Panc1 (cell line): Measurements from ENCODE around the gene CLIC1. TPM values are rescaled to one million over a fixed set of nuclear protein-coding genes. Genes with fewer than 3 reads are reported as not detected.

Experiments used
- ATAC-seq: fragments of 200-7000 bp; cut with Tn5 transposase; 2 replicates; pipeline ENCODE4 v1.9.1; 2020; ENCODE audit warnings: mild to moderate bottlenecking, moderate library complexity
- BruUV-seq: library from RNA; stranded (reverse); fragments of 400-500 nt; replicated peaks from 2 replicates; lab custom pipeline; 2021; lab: Mats Ljungman, UMichigan
- CTCF ChIA-PET: fragments of 300-600 bp; sonication (Branson Sonifier 250); formaldehyde crosslinking; loops from one replicate; lab custom pipeline; 2022; ENCODE audit warnings: antibody characterized with exemption; lab: Charles Lee
- POLR2A ChIA-PET: fragments of 300-600 bp; sonication (Branson Sonifier 250); formaldehyde crosslinking; loops from one replicate; lab custom pipeline; 2022; ENCODE audit warnings: antibody characterized with exemption; lab: Charles Lee
- DNase-seq: peaks from one replicate; pipeline ENCODE4 v3.0.0-alpha.2; 2010; ENCODE audit warnings: low read depth, low spot score
- H3K27ac ChIP-seq: 2 replicates; pipeline ENCODE4 v1.5.1; 2011; ENCODE audit warnings: mild to moderate bottlenecking, low read length, inconsistent platforms
- H3K27me3 ChIP-seq: fragments of 200-500 bp; sonication (Bioruptor generic); 2 replicates; pipeline ENCODE4 v1.6.0; 2014; ENCODE audit warnings: low read length, inconsistent platforms; ENCODE audit not compliant: control insufficient read depth, insufficient read depth
- H3K36me3 ChIP-seq: fragments of 200-500 bp; sonication (Bioruptor generic); 2 replicates; pipeline ENCODE4 v1.5.1; 2014; ENCODE audit warnings: inconsistent platforms, mild to moderate bottlenecking, low read length, moderate library complexity; ENCODE audit not compliant: control insufficient read depth, insufficient read depth
- H3K4me1 ChIP-seq: 2 replicates; pipeline ENCODE4 v1.5.1; 2011; ENCODE audit warnings: inconsistent platforms, mild to moderate bottlenecking, low read length, moderate library complexity; ENCODE audit not compliant: control insufficient read depth, insufficient read depth
- H3K4me3 ChIP-seq, 2 experiments: 2 replicates each; pipeline ENCODE4 v1.5.1; 2011 to 2012; ENCODE audit warnings: low read depth in 2 of 2, low read length in 2 of 2, mild to moderate bottlenecking in 2 of 2, inconsistent platforms in 1 of 2, moderate library complexity in 1 of 2
- H3K9me3 ChIP-seq: fragments of 200-500 bp; sonication (Bioruptor generic); 2 replicates; pipeline ENCODE4 v1.5.1; 2014; ENCODE audit warnings: low read depth, mild to moderate bottlenecking, inconsistent platforms, low read length, moderate library complexity; ENCODE audit not compliant: control insufficient read depth, insufficient read depth
- POLR2AphosphoS5 ChIP-seq: IDR thresholded peaks from 2 replicates; pipeline ENCODE4 v1.6.1; 2012; ENCODE audit warnings: mild to moderate bottlenecking, low read depth, low read length, moderate library complexity
- REST ChIP-seq, 2 experiments: IDR thresholded peaks; 2 replicates each; pipeline ENCODE4 v1.6.1; 2011 to 2012; ENCODE audit warnings: low read depth in 2 of 2, control low read depth in 1 of 2, low read length in 1 of 2, mild to moderate bottlenecking in 1 of 2, moderate library complexity in 1 of 2; ENCODE audit not compliant: insufficient read depth in 1 of 2
- SIN3A ChIP-seq: IDR thresholded peaks from 2 replicates; pipeline ENCODE4 v1.6.1; 2012; ENCODE audit warnings: low read depth, mild to moderate bottlenecking, low read length, moderate library complexity, borderline replicate concordance; ENCODE audit not compliant: insufficient read depth
- TCF7L2 ChIP-seq: IDR thresholded peaks from 2 replicates; pipeline ENCODE4 v1.6.1; 2011; ENCODE audit warnings: mild to moderate bottlenecking, low read depth, low read length, inconsistent platforms
- in situ Hi-C: cut with HindIII; loops from 2 replicates; pipeline ENCODE4 v1.10.0; 2016; ENCODE audit warnings: low sequenced_read_pairs, low pct_unique_long_range_greater_than_20kb
- intact Hi-C: fragments of 100-400 bp; cut with micrococcal nuclease; formaldehyde crosslinking; loops from one replicate; pipeline ENCODE4 v1.10.0; 2022; ENCODE audit not compliant: unreplicated experiment
- total RNA-seq: library from RNA; stranded (reverse); gene quantifications from one replicate; pipeline ENCODE4 v1.2.1, GENCODE V29; 2021; ENCODE audit not compliant: unreplicated experiment
- TF ChIP-seq, protein P1 (sequence below): fragments of 450-650 bp; IDR thresholded peaks from 2 replicates; pipeline ENCODE4 v1.5.1; 2017; ENCODE audit warnings: mild to moderate bottlenecking

The CLIC1 gene
- total RNA-seq, 1 experiment from 2014 or later = 583 TPM

GRCh38 chr6:31687860-31688693 lies 48.3 kb downstream of the CLIC1 start:
- TF ChIP-seq SIN3A (no peak), TCF7L2 (no peak), REST (IDR thresholded peaks at IDR 0.05; ENCODE audit: insufficient read depth in 1 of 2, low read depth in 2 of 2, low read length in 1 of 2) (no peak), POLR2AphosphoS5 (no peak)
- TF ChIP-seq, protein P1, sequence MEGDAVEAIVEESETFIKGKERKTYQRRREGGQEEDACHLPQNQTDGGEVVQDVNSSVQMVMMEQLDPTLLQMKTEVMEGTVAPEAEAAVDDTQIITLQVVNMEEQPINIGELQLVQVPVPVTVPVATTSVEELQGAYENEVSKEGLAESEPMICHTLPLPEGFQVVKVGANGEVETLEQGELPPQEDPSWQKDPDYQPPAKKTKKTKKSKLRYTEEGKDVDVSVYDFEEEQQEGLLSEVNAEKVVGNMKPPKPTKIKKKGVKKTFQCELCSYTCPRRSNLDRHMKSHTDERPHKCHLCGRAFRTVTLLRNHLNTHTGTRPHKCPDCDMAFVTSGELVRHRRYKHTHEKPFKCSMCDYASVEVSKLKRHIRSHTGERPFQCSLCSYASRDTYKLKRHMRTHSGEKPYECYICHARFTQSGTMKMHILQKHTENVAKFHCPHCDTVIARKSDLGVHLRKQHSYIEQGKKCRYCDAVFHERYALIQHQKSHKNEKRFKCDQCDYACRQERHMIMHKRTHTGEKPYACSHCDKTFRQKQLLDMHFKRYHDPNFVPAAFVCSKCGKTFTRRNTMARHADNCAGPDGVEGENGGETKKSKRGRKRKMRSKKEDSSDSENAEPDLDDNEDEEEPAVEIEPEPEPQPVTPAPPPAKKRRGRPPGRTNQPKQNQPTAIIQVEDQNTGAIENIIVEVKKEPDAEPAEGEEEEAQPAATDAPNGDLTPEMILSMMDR = no peak
- intact Hi-C loops = no loop called here
- Histone ChIP-seq H3K27ac (no peak overlapping the region), H3K9me3 (no peaks in the 10 kb centered on the region), H3K27me3 (no peaks in the 10 kb centered on the region), H3K4me3 (no peak overlapping the region), H3K36me3 (0 out of 2 replicates have a peak, but pooled peaks cover 5% of the 10 kb centered on the region), H3K4me1 (no peaks in the 10 kb centered on the region)
- in situ Hi-C loops = no loop called here
- ATAC-seq (0 out of 2 replicates have a peak, but pooled peaks have one; percentile 27), DNase-seq (no peak)
- ChIA-PET POLR2A (no interaction called here), CTCF (no interaction called here)
- BruUV-seq = no TSS peak

DNA sequence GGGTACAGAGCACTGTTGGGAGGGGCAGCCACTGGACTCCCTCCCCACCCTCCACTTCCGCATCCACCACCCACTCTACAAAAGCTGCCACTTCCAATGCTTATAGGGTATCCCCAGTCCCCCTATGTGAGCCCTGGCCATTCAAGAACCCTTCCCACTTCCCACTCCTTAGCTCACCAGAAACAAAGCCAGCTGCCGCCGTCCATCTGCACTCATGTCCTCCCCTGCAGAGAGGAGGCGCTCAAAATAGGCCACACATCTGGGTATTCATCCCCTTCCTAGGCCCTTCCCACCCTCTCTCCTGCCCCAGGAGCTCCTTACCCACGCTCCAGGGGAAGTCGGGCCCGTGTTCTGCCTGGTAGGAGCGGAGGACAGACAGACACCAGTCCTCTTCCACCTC lies 49.0 kb downstream of the CLIC1 start:
- TF ChIP-seq TCF7L2 (no peak), POLR2AphosphoS5 (no peak), SIN3A (no peak), REST (IDR thresholded peaks at IDR 0.05; ENCODE audit: insufficient read depth in 1 of 2, low read depth in 2 of 2, low read length in 1 of 2) (no peak)
- TF ChIP-seq, protein P1 = no peak
- CTCF ChIA-PET = no interaction called here
- in situ Hi-C loops = no loop called here
- intact Hi-C loops = no loop called here
- ATAC-seq (no peak), DNase-seq (no peak)
- Histone ChIP-seq H3K4me3 (no peak overlapping the region), H3K9me3 (no peaks in the 10 kb centered on the region), H3K27ac (no peak overlapping the region), H3K4me1 (no peaks in the 10 kb centered on the region), H3K36me3 (0 out of 2 replicates have a peak, but pooled peaks cover 5% of the 10 kb centered on the region), H3K27me3 (no peaks in the 10 kb centered on the region)
- POLR2A ChIA-PET = no interaction called here
- BruUV-seq = no TSS peak
